ENCODE results near the gene GCC2. TPM values are rescaled to one million over a fixed set of nuclear protein-coding genes. Genes with fewer than 3 reads are reported as not detected.
A peak's percentile ranks its signal among the peaks of the same experiment; 100 is the strongest.

The GCC2 gene, protein sequence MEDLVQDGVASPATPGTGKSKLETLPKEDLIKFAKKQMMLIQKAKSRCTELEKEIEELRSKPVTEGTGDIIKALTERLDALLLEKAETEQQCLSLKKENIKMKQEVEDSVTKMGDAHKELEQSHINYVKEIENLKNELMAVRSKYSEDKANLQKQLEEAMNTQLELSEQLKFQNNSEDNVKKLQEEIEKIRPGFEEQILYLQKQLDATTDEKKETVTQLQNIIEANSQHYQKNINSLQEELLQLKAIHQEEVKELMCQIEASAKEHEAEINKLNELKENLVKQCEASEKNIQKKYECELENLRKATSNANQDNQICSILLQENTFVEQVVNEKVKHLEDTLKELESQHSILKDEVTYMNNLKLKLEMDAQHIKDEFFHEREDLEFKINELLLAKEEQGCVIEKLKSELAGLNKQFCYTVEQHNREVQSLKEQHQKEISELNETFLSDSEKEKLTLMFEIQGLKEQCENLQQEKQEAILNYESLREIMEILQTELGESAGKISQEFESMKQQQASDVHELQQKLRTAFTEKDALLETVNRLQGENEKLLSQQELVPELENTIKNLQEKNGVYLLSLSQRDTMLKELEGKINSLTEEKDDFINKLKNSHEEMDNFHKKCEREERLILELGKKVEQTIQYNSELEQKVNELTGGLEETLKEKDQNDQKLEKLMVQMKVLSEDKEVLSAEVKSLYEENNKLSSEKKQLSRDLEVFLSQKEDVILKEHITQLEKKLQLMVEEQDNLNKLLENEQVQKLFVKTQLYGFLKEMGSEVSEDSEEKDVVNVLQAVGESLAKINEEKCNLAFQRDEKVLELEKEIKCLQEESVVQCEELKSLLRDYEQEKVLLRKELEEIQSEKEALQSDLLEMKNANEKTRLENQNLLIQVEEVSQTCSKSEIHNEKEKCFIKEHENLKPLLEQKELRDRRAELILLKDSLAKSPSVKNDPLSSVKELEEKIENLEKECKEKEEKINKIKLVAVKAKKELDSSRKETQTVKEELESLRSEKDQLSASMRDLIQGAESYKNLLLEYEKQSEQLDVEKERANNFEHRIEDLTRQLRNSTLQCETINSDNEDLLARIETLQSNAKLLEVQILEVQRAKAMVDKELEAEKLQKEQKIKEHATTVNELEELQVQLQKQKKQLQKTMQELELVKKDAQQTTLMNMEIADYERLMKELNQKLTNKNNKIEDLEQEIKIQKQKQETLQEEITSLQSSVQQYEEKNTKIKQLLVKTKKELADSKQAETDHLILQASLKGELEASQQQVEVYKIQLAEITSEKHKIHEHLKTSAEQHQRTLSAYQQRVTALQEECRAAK (N-terminal part only)
- 141 TPM for total RNA-seq

DNA sequence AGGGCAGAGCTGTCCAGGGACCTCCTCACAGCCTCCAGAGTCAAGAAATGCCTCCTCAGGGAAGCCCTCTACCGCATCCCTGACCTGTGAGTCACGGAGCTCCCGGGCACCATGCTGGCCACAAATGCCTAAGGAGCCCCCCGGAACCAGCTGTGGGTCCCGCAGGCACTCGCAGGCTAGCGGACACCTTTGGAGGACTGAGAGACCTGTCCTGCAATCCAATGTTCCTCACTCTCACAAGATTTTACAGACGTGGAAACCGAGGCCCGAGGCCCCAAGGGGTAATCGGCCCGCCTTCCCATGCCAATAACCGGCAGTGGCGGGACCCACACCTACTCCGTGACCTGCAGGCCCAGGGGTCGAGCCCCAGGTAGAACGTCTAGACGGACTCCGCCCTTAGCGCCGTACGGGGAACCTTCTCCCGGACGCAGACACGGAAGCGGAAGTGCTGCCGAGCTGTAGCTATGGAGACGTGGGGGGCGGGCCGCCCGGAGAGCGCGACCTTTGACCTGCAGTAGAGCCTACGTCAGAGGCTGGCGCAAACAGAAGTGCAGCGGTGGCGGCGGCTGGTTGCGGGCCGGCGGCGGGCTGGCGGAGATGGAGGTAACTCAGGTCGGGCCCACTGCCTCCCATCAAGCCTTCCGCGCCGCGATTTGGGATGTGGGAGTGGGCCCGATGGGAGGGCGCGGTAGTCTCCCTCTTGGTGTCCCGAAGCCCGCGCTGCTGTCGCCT, at the start of gene GCC2:
TSS of gene GCC2 (plus strand) at position 529 of the 732 bp plus-strand sequence. CDS start at position 598, 69 bp downstream.
- no peaks in the 10 kb centered on the region for H3K9me3 ChIP-seq (ENCODE audit: low read depth, low read length)
- peaks cover 22% of the 10 kb centered on the region for H3K4me1 ChIP-seq (ENCODE audit: insufficient read depth, low read length)
- H3K4me3 ChIP-seq (ENCODE audit: low read length): peak within 1 kb of the TSS; percentile 68
- no peaks in the 10 kb centered on the region for H3K27me3 ChIP-seq (ENCODE audit: insufficient read depth, low read length)

DNA sequence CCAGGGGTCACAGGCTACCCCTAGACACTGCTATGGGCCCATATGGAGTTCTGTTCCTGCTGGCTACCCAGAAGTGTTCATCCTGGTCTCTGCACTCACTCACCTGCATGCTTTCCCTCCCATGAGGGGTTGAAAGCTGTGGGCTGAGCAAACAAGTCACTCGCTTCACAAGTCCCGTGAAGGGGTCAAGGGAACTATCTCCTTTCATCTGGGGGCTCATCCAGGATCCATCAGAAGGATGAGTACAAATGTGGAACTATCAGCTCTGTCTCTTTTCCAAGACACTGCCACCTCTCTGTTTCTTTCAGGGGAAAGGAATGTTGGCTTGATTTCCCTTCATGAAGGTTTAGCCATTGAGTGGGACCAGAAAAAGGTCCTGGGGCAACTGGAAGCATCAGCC, 49.5 kb upstream of the GCC2 start:
- H3K4me1 ChIP-seq (ENCODE audit: insufficient read depth, low read length): no peaks in the 10 kb centered on the region
- no peaks in the 10 kb centered on the region for H3K27me3 ChIP-seq (ENCODE audit: insufficient read depth, low read length)
- no peak overlapping the region for H3K4me3 ChIP-seq (ENCODE audit: low read length)
- no peaks in the 10 kb centered on the region for H3K9me3 ChIP-seq (ENCODE audit: low read depth, low read length)

DNA sequence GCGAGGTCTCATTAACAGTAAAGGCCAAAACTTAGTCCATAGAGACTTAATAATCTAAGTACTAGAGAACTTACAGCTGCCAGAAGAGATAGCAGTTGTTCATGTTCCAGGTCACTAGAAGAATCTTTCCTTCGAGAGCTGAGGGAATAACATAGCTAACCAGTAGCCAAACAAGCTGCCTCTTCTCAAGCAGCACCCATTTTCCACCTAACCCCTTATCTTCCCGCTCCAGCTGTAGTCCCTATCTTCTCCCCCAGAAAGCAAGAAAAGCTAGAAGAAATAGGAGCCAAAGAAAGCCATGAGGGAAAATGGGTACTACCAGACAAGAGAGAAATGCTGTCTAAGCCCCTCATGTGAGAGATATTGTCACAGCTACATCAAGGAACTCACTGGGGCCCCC, 47.2 kb upstream of the GCC2 start:
- Histone ChIP-seq H3K9me3 (ENCODE audit: low read depth, low read length) (peaks cover 8% of the 10 kb centered on the region), H3K27me3 (ENCODE audit: insufficient read depth, low read length) (no peaks in the 10 kb centered on the region), H3K4me3 (ENCODE audit: low read length) (no peak overlapping the region), H3K4me1 (ENCODE audit: insufficient read depth, low read length) (no peaks in the 10 kb centered on the region)

- peaks cover 8% of the 10 kb centered on the region for H3K9me3 ChIP-seq (ENCODE audit: low read depth, low read length)
- no peaks in the 10 kb centered on the region for H3K4me1 ChIP-seq (ENCODE audit: insufficient read depth, low read length)
- no peak overlapping the region for H3K4me3 ChIP-seq (ENCODE audit: low read length)
- no peaks in the 10 kb centered on the region for H3K27me3 ChIP-seq (ENCODE audit: insufficient read depth, low read length)
Observed at GRCh38 chr2:108403494-108403893, 45.5 kb upstream of the GCC2 start.

- peaks cover 8% of the 10 kb centered on the region for H3K9me3 ChIP-seq (ENCODE audit: low read depth, low read length)
- H3K4me3 ChIP-seq (ENCODE audit: low read length): no peak overlapping the region
- H3K4me1 ChIP-seq (ENCODE audit: insufficient read depth, low read length): no peaks in the 10 kb centered on the region
- no peaks in the 10 kb centered on the region for H3K27me3 ChIP-seq (ENCODE audit: insufficient read depth, low read length)
Observed at GRCh38 chr2:108404784-108405397, 44.1 kb upstream of the GCC2 start.

DNA sequence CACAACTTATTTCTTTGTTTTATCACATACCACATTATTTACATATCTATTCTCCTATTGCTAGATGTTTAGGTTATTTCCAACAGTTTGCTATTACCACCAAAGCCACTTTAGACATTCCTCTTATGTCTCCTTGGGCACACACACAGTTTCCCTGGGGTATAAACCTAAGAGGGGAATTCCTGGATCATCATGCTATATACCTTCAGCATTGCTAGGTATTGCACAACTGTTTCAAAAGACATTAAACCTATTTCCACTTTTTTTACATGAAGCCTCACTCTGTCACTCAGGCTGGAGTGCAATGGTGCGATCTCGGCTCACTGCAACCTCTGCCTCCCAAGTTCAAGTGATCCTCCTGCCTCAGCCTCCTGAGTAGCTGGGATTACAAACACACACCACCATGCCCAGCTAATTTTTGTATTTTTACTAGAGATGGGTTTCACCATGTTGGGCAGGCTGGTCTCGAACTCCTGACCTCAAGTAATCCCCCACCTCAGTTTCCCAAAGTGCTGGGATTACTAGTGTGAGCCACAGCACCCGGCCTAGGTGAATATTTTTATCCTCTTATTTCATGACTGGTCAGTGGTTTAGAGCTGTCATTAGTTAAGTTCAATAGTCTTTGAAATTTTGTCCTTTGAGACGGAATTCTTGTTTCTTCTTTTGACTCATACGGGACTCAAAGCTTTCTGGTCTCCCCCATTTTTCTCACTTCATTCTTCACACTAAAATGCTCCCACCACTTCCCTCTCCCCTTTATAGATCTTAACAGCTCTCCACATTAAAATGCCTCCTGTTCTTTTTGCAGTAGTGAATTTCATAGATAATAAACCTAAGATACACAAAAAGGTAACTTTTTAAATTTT, 40.9 kb upstream of the GCC2 start:
- Histone ChIP-seq H3K9me3 (ENCODE audit: low read depth, low read length) (peaks cover 8% of the 10 kb centered on the region), H3K4me3 (ENCODE audit: low read length) (no peak overlapping the region), H3K4me1 (ENCODE audit: insufficient read depth, low read length) (no peaks in the 10 kb centered on the region), H3K27me3 (ENCODE audit: insufficient read depth, low read length) (no peaks in the 10 kb centered on the region)

DNA sequence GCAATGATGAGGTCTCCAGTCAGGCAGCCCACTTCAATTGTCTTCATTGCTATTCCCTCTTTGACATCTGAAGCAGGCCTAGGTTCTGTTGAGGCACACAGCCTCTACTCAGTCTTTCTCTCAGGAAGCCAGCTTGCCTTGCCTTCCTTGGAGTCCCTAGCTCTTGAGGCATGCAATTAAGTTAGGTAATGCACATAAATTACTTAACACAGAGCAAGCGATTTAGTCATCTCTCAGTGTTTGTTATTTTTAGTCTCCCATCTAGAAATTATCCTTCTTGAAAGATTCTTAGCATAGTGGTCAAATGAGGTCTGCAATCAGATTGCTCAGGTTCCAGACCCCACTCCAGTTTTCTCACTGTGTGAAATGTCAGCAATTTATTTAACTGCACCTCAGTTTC, 39.2 kb upstream of the GCC2 start:
- Histone ChIP-seq H3K4me3 (ENCODE audit: low read length) (no peak overlapping the region), H3K4me1 (ENCODE audit: insufficient read depth, low read length) (no peaks in the 10 kb centered on the region), H3K27me3 (ENCODE audit: insufficient read depth, low read length) (no peaks in the 10 kb centered on the region), H3K9me3 (ENCODE audit: low read depth, low read length) (peaks cover 8% of the 10 kb centered on the region)

GRCh38 chr2:108412995-108413710, 35.9 kb upstream of the GCC2 start:
- H3K27me3 ChIP-seq (ENCODE audit: insufficient read depth, low read length): no peaks in the 10 kb centered on the region
- H3K9me3 ChIP-seq (ENCODE audit: low read depth, low read length): no peaks in the 10 kb centered on the region
- H3K4me3 ChIP-seq (ENCODE audit: low read length): no peak overlapping the region
- no peaks in the 10 kb centered on the region for H3K4me1 ChIP-seq (ENCODE audit: insufficient read depth, low read length)

- Histone ChIP-seq H3K27me3 (ENCODE audit: insufficient read depth, low read length) (no peaks in the 10 kb centered on the region), H3K4me3 (ENCODE audit: low read length) (no peak overlapping the region), H3K9me3 (ENCODE audit: low read depth, low read length) (no peaks in the 10 kb centered on the region), H3K4me1 (ENCODE audit: insufficient read depth, low read length) (no peaks in the 10 kb centered on the region)
Observed at GRCh38 chr2:108413711-108414095, 35.3 kb upstream of the GCC2 start.

DNA sequence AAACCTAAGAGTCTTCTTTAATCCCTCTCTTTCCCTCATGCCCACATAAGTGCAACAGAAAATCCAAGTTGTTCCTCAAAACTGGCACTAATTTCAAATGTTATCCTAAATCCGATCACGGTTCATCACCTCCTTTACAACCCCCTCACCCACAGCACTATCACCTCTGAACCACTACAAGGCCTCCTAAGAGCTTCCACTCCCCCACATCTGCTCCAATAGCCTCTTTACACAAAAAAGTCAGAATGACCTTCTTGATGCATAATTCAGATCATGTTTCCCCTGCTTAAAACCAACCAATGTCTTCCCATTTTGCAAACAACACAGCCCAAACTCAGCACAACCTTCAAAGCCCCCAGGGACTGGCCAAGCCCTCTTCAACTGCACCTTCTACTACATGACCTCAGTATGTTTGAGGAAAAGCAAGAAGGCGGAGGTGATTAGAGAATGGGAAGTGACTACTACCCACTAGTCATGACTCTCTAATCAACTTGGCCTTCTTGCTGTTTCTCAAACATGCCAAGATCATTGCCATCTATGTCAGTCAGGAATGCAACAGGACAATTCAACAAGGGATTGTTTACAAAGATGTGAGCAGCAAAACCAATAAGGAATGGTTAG, 34.6 kb upstream of the GCC2 start:
- no peaks in the 10 kb centered on the region for H3K9me3 ChIP-seq (ENCODE audit: low read depth, low read length)

DNA sequence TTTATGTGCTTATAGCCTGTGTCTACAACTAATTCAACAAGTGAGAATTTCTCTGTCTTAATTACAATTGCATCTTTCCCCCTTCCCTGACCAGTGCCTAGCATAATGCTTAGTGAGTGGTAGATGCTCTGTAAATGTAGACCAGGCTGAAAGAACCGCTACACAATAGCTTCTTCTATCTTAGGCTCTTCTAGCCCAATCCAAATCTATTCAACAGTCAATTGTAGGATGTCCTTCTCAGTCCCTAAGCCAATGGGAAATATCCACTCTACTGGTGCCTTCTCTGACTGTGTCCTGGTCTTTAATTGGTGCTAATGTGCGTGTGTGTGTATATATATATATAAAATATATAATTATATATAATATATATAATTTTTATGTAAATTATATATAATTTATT, 34.1 kb upstream of the GCC2 start:
- Histone ChIP-seq H3K27me3 (ENCODE audit: insufficient read depth, low read length) (no peaks in the 10 kb centered on the region), H3K4me1 (ENCODE audit: insufficient read depth, low read length) (no peaks in the 10 kb centered on the region), H3K4me3 (ENCODE audit: low read length) (no peak overlapping the region), H3K9me3 (ENCODE audit: low read depth, low read length) (no peaks in the 10 kb centered on the region)

More for the DNA sequence above, 34.6 kb upstream of the GCC2 start:
- Histone ChIP-seq H3K4me1 (ENCODE audit: insufficient read depth, low read length) (no peaks in the 10 kb centered on the region), H3K4me3 (ENCODE audit: low read length) (no peak overlapping the region), H3K27me3 (ENCODE audit: insufficient read depth, low read length) (no peaks in the 10 kb centered on the region)

DNA sequence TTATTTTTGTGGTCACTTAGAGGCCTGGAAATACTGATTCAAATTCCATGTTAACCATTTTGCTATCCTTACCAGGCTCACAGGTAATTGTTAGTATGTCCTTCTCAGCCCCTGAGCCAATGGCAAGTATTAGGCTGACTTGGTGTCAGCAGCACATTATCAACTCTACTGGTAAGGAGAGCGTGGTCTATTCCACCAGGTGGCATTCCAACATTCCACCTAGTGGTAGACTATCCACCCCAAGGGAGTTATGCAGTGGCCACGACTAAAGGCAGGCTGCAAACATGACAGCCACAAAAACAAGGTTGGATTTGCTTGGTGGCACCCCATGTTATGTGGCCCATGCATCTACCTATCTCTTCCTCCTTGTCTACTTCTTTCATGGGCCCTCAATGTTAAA, 31.8 kb upstream of the GCC2 start:
- Histone ChIP-seq H3K27me3 (ENCODE audit: insufficient read depth, low read length) (no peaks in the 10 kb centered on the region), H3K4me1 (ENCODE audit: insufficient read depth, low read length) (no peaks in the 10 kb centered on the region), H3K9me3 (ENCODE audit: low read depth, low read length) (no peaks in the 10 kb centered on the region), H3K4me3 (ENCODE audit: low read length) (no peak overlapping the region)

All from mononuclear cell (primary cell).